HepG2 (cell line): ENCODE data around the gene VEZF1. TPM values are rescaled to one million over a fixed set of nuclear protein-coding genes. Genes with fewer than 3 reads are reported as not detected.
A peak's percentile ranks its signal among the peaks of the same experiment; 100 is the strongest.

Experiments
- KLF16 ChIP-seq, 2 experiments: sonication (generic) in 1 of 2; formaldehyde crosslinking in 1 of 2; IDR thresholded peaks; 2 replicates each; pipeline versions ENCODE4 v1.6.1 to v1.8.0; 2016 to 2023; ENCODE audit warnings: missing genetic modification reagents in 2 of 2, missing compliant biosample characterization in 1 of 2
- NBN ChIP-seq: fragments of 450-650 bp; conservative IDR thresholded peaks from 2 replicates; pipeline ENCODE4 v1.6.1; 2017
- NR2F6 ChIP-seq, 2 experiments: IDR thresholded peaks; 2 replicates each; pipeline ENCODE4 v1.6.1; 2016; ENCODE audit warnings: antibody characterized with exemption in 1 of 2, mild to moderate bottlenecking in 1 of 2
- NRL ChIP-seq: sonication (generic); formaldehyde crosslinking; IDR thresholded peaks from 2 replicates; pipeline ENCODE4 v1.5.0; 2020; ENCODE audit warnings: missing genetic modification reagents, mild to moderate bottlenecking, moderate library complexity, borderline replicate concordance
- PTBP1 ChIP-seq: fragments of 200-400 bp; formaldehyde crosslinking; IDR thresholded peaks from 2 replicates; pipeline ENCODE4 v1.6.1; 2018; ENCODE audit warnings: low read length, low read depth; ENCODE audit not compliant: poor library complexity, severe bottlenecking
- RARA ChIP-seq: IDR thresholded peaks from 2 replicates; pipeline ENCODE4 v1.6.1; 2016; ENCODE audit warnings: missing genetic modification reagents, missing compliant biosample characterization
- RFXANK ChIP-seq: IDR thresholded peaks from 2 replicates; pipeline ENCODE4 v1.6.1; 2016
- SETDB1 ChIP-seq: sonication (generic); formaldehyde crosslinking; IDR thresholded peaks from 2 replicates; pipeline ENCODE4 v1.5.1; 2020; ENCODE audit warnings: missing genetic modification reagents, mild to moderate bottlenecking, borderline replicate concordance
- SOX5 ChIP-seq: IDR thresholded peaks from 2 replicates; pipeline ENCODE4 v1.6.1; 2016; ENCODE audit warnings: borderline replicate concordance
- ZFAT ChIP-seq: sonication (generic); formaldehyde crosslinking; conservative IDR thresholded peaks from 2 replicates; pipeline ENCODE4 v1.8.1; 2023; ENCODE audit warnings: missing genetic modification reagents, inconsistent platforms
- ZFP62 ChIP-seq: sonication (generic); formaldehyde crosslinking; IDR thresholded peaks from 2 replicates; pipeline ENCODE4 v1.4.0; 2020; ENCODE audit warnings: missing genetic modification reagents
- ZNF20 ChIP-seq: sonication (generic); formaldehyde crosslinking; IDR thresholded peaks from 2 replicates; pipeline ENCODE4 v1.4.0; 2020; ENCODE audit warnings: mild to moderate bottlenecking, moderate library complexity, missing genetic modification reagents
- ZNF264 ChIP-seq: sonication (generic); formaldehyde crosslinking; IDR thresholded peaks from 2 replicates; pipeline ENCODE4 v1.4.0; 2020; ENCODE audit warnings: missing genetic modification reagents
- ZNF292 ChIP-seq: sonication (generic); formaldehyde crosslinking; IDR thresholded peaks from 2 replicates; pipeline ENCODE4 v1.8.1; 2022; ENCODE audit warnings: mild to moderate bottlenecking, low read depth, missing genetic modification reagents, borderline replicate concordance
- ZNF383 ChIP-seq: sonication (generic); formaldehyde crosslinking; IDR thresholded peaks from 2 replicates; pipeline ENCODE4 v1.4.0; 2020; ENCODE audit warnings: missing genetic modification reagents, mild to moderate bottlenecking, borderline replicate concordance
- ZNF460 ChIP-seq: sonication (generic); formaldehyde crosslinking; IDR thresholded peaks from 2 replicates; pipeline ENCODE4 v1.5.1; 2020; ENCODE audit warnings: missing genetic modification reagents, mild to moderate bottlenecking, borderline replicate concordance
- ZNF572 ChIP-seq: sonication (generic); formaldehyde crosslinking; IDR thresholded peaks from 2 replicates; pipeline ENCODE4 v1.5.1; 2020; ENCODE audit warnings: mild to moderate bottlenecking, missing genetic modification reagents
- ZNF883 ChIP-seq: sonication (generic); formaldehyde crosslinking; IDR thresholded peaks from 2 replicates; pipeline ENCODE4 v1.5.1; 2020; ENCODE audit warnings: mild to moderate bottlenecking, missing genetic modification reagents; ENCODE audit errors: not compliant biosample characterization
- polyA plus RNA-seq, 8 experiments: library from polyadenylated mRNA; depleted of rRNA in 3 of 8; stranded (reverse) in 7 of 8; unstranded in 1 of 8; fragments of >200 nt; fragmentation: Illumina TruSeq in 4 of 8; extraction: Trizol in 4 of 8; gene quantifications; 2 replicates each; pipeline versions ENCODE4 v1.2.1 to v1.2.3, GENCODE V29; 2011 to 2016; ENCODE audit warnings: low read depth in 4 of 8, missing spikeins in 1 of 8, mixed read lengths in 1 of 8; ENCODE audit not compliant: insufficient read depth in 1 of 8
- total RNA-seq, 5 experiments: library from RNA; depleted of rRNA; stranded (reverse); fragments of >200 nt; fragmentation: Illumina TruSeq; extraction: Trizol; gene quantifications; 2 replicates each; pipeline ENCODE4 v1.2.3, GENCODE V29; 2016; ENCODE audit warnings: low read depth in 1 of 5
- TF ChIP-seq, protein P1 (sequence below): sonication (generic); formaldehyde crosslinking; IDR thresholded peaks from 2 replicates; pipeline ENCODE4 v1.4.0; 2020; ENCODE audit warnings: mild to moderate bottlenecking, missing genetic modification reagents
- TF ChIP-seq, protein P2 (sequence below): sonication (generic); formaldehyde crosslinking; IDR thresholded peaks from 2 replicates; pipeline ENCODE4 v1.4.0; 2020; ENCODE audit warnings: mild to moderate bottlenecking, missing genetic modification reagents
- TF ChIP-seq, protein P3 (sequence below): fragments of 450-650 bp; IDR thresholded peaks from 2 replicates; pipeline ENCODE4 v1.6.1; 2017; ENCODE audit warnings: mild to moderate bottlenecking
- TF ChIP-seq, protein P4 (sequence below): IDR thresholded peaks from 2 replicates; pipeline ENCODE4 v1.4.0; 2020; ENCODE audit warnings: mild to moderate bottlenecking, missing genetic modification reagents

Gene VEZF1
- total and polyA plus RNA-seq, 2 of the 13 experiments (the other 11 are each of a cell fraction or from before 2014, with no cell fraction given), result 45.9 to 49.7 TPM

DNA sequence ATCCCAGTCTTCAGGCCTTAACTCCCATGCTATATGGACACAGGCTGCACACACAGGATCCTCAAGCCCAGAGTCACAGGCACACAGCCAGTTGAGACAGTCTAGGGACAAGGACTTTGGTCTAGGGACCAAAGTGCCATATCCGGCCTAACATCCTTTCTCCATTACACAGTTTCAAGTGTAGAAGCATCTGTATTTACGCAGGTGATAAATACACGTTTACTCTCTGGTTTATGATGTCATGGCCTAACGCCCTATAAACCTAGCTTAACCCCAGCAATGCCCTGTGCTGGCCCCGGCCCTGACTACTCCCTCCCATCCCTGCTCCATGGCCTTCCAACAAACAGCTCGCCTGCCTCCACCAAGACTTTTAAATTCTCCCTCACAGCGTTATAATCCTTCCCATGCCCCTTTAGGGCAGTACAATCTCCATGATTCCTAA lies 50.0 kb downstream of the VEZF1 start (continued):
- TF ChIP-seq, protein P1, sequence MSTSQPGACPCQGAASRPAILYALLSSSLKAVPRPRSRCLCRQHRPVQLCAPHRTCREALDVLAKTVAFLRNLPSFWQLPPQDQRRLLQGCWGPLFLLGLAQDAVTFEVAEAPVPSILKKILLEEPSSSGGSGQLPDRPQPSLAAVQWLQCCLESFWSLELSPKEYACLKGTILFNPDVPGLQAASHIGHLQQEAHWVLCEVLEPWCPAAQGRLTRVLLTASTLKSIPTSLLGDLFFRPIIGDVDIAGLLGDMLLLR, result no peak
- TF ChIP-seq KLF16 (CRISPR knock-in tag; IDR thresholded peaks at IDR 0.05) (peak in 1 of 2 experiments; percentile 50; a peak in 1 of 4 replicates), NRL (no peak), SETDB1 (CRISPR knock-in tag) (no peak), SOX5 (CRISPR knock-in tag) (peak; percentile 86), ZNF883 (no peak), ZFP62 (no peak), ZNF20 (CRISPR knock-in tag) (no peak), NBN (no peak), RARA (CRISPR knock-in tag) (peak; percentile 94), ZNF264 (CRISPR knock-in tag) (no peak), NR2F6 (IDR thresholded peaks at IDR 0.05) (peak; percentile 80), NR2F6 (CRISPR knock-in tag; IDR thresholded peaks at IDR 0.05) (peak; percentile 68), ZFAT (no peak), ZNF460 (CRISPR knock-in tag) (no peak), ZNF292 (CRISPR knock-in tag) (peak; percentile 70; the same call in 1 of the 2 replicates), ZNF383 (CRISPR knock-in tag) (no peak), PTBP1 (no peak), ZNF572 (CRISPR knock-in tag) (0 out of 2 replicates have a peak, but pooled peaks have one; percentile 46), RFXANK (CRISPR knock-in tag) (0 out of 2 replicates have a peak, but pooled peaks have one; percentile 48)
- TF ChIP-seq, protein P2, sequence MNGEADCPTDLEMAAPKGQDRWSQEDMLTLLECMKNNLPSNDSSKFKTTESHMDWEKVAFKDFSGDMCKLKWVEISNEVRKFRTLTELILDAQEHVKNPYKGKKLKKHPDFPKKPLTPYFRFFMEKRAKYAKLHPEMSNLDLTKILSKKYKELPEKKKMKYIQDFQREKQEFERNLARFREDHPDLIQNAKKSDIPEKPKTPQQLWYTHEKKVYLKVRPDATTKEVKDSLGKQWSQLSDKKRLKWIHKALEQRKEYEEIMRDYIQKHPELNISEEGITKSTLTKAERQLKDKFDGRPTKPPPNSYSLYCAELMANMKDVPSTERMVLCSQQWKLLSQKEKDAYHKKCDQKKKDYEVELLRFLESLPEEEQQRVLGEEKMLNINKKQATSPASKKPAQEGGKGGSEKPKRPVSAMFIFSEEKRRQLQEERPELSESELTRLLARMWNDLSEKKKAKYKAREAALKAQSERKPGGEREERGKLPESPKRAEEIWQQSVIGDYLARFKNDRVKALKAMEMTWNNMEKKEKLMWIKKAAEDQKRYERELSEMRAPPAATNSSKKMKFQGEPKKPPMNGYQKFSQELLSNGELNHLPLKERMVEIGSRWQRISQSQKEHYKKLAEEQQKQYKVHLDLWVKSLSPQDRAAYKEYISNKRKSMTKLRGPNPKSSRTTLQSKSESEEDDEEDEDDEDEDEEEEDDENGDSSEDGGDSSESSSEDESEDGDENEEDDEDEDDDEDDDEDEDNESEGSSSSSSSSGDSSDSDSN, result 0 out of 2 replicates have a peak, but pooled peaks have one; percentile 37
- TF ChIP-seq, protein P3, sequence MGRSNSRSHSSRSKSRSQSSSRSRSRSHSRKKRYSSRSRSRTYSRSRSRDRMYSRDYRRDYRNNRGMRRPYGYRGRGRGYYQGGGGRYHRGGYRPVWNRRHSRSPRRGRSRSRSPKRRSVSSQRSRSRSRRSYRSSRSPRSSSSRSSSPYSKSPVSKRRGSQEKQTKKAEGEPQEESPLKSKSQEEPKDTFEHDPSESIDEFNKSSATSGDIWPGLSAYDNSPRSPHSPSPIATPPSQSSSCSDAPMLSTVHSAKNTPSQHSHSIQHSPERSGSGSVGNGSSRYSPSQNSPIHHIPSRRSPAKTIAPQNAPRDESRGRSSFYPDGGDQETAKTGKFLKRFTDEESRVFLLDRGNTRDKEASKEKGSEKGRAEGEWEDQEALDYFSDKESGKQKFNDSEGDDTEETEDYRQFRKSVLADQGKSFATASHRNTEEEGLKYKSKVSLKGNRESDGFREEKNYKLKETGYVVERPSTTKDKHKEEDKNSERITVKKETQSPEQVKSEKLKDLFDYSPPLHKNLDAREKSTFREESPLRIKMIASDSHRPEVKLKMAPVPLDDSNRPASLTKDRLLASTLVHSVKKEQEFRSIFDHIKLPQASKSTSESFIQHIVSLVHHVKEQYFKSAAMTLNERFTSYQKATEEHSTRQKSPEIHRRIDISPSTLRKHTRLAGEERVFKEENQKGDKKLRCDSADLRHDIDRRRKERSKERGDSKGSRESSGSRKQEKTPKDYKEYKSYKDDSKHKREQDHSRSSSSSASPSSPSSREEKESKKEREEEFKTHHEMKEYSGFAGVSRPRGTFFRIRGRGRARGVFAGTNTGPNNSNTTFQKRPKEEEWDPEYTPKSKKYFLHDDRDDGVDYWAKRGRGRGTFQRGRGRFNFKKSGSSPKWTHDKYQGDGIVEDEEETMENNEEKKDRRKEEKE, result no peak
- TF ChIP-seq, protein P4, sequence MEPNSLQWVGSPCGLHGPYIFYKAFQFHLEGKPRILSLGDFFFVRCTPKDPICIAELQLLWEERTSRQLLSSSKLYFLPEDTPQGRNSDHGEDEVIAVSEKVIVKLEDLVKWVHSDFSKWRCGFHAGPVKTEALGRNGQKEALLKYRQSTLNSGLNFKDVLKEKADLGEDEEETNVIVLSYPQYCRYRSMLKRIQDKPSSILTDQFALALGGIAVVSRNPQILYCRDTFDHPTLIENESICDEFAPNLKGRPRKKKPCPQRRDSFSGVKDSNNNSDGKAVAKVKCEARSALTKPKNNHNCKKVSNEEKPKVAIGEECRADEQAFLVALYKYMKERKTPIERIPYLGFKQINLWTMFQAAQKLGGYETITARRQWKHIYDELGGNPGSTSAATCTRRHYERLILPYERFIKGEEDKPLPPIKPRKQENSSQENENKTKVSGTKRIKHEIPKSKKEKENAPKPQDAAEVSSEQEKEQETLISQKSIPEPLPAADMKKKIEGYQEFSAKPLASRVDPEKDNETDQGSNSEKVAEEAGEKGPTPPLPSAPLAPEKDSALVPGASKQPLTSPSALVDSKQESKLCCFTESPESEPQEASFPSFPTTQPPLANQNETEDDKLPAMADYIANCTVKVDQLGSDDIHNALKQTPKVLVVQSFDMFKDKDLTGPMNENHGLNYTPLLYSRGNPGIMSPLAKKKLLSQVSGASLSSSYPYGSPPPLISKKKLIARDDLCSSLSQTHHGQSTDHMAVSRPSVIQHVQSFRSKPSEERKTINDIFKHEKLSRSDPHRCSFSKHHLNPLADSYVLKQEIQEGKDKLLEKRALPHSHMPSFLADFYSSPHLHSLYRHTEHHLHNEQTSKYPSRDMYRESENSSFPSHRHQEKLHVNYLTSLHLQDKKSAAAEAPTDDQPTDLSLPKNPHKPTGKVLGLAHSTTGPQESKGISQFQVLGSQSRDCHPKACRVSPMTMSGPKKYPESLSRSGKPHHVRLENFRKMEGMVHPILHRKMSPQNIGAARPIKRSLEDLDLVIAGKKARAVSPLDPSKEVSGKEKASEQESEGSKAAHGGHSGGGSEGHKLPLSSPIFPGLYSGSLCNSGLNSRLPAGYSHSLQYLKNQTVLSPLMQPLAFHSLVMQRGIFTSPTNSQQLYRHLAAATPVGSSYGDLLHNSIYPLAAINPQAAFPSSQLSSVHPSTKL (CRISPR knock-in tag), result peak; percentile 94
